Measurements from ENCODE around the gene ADAMTSL2. TPM values are rescaled to one million over a fixed set of nuclear protein-coding genes. Genes with fewer than 3 reads are reported as not detected.
A peak's percentile ranks its signal among the peaks of the same experiment; 100 is the strongest.

Gene ADAMTSL2
- total and polyA plus RNA-seq, 4 experiments from 2014 or later = 0.07 to 0.17 (median 0.09) TPM; not detected in 1

GRCh38 chr9:133584559-133585476 is 50.3 kb downstream of the ADAMTSL2 start:
- no peak for DNase-seq
- CTCF ChIA-PET (ENCODE audit: partially characterized antibody) = interaction anchor here (1.1 kb wide), 1 partner anchor 12 kb away, joined by 3 read pairs; no protein-coding TSS in a partner anchor
- no peaks in the 10 kb centered on the region for H3K36me3 Mint-ChIP-seq
- no peak overlapping the region for H3K4me3 ChIP-seq (ENCODE audit: low read length in 2 of 2)
- peaks cover 23 to 26% of the 10 kb centered on the region in 2 donors for H3K27me3 Mint-ChIP-seq
- H3K4me1 ChIP-seq (ENCODE audit: insufficient read depth, low read length) = no peaks in the 10 kb centered on the region
- intact Hi-C loops (cut with micrococcal nuclease) = no loop called here
- H3K9me3 Mint-ChIP-seq = peaks cover 0 to 2% (median 0%) of the 10 kb centered on the region in 8 donors
- POLR2A ChIA-PET (ENCODE audit: partially characterized antibody) = no interaction called here
- no peak overlapping the region for H3K27ac Mint-ChIP-seq
- peaks cover 7% of the 10 kb centered on the region for H3K27me3 ChIP-seq (ENCODE audit: insufficient read depth, low read length)
- H3K4me1 Mint-ChIP-seq = peaks cover 0 to 6% (median 5%) of the 10 kb centered on the region in 4 donors
- H3K27ac ChIP-seq (ENCODE audit: low read depth, low read length) = no peak overlapping the region
- no peaks in the 10 kb centered on the region for H3K36me3 ChIP-seq (ENCODE audit: insufficient read depth, low read length)
- H3K4me3 Mint-ChIP-seq = no peak overlapping the region
- no peaks in the 10 kb centered on the region for H3K9me3 ChIP-seq (ENCODE audit: control insufficient read depth in 1 of 2, low read length in 2 of 2)

- Mint-ChIP-seq H3K36me3 (no peaks in the 10 kb centered on the region), H3K27me3 (peaks cover 18 to 20% of the 10 kb centered on the region in 2 donors), H3K4me3 (no peak overlapping the region), H3K27ac (no peak overlapping the region), H3K4me1 (peaks cover 0 to 6% (median 3%) of the 10 kb centered on the region in 4 donors), H3K9me3 (peaks cover 0 to 2% (median 0%) of the 10 kb centered on the region in 8 donors)
- CTCF ChIA-PET (ENCODE audit: partially characterized antibody) = interaction anchor here (1.1 kb wide), 1 partner anchor 12 kb away, joined by 3 read pairs; no protein-coding TSS in a partner anchor
- Histone ChIP-seq H3K9me3 (ENCODE audit: control insufficient read depth in 1 of 2, low read length in 2 of 2) (no peaks in the 10 kb centered on the region), H3K27me3 (ENCODE audit: insufficient read depth, low read length) (peaks cover 7% of the 10 kb centered on the region), H3K36me3 (ENCODE audit: insufficient read depth, low read length) (no peaks in the 10 kb centered on the region), H3K4me3 (ENCODE audit: low read length in 2 of 2) (no peak overlapping the region), H3K4me1 (ENCODE audit: insufficient read depth, low read length) (no peaks in the 10 kb centered on the region), H3K27ac (ENCODE audit: low read depth, low read length) (no peak overlapping the region)
- DNase-seq = no peak
- intact Hi-C loops (cut with micrococcal nuclease) = no loop called here
- POLR2A ChIA-PET (ENCODE audit: partially characterized antibody) = no interaction called here
Measured at GRCh38 chr9:133585481-133586351, 51.2 kb downstream of the ADAMTSL2 start.

- ChIA-PET POLR2A (ENCODE audit: partially characterized antibody) (no interaction called here), CTCF (ENCODE audit: partially characterized antibody) (no interaction called here)
- no peaks in the 10 kb centered on the region for H3K36me3 Mint-ChIP-seq
- H3K27me3 ChIP-seq (ENCODE audit: insufficient read depth, low read length) = peaks cover 7% of the 10 kb centered on the region
- peaks cover 0 to 2% (median 0%) of the 10 kb centered on the region in 8 donors for H3K9me3 Mint-ChIP-seq
- no peaks in the 10 kb centered on the region for H3K4me1 ChIP-seq (ENCODE audit: insufficient read depth, low read length)
- H3K4me3 Mint-ChIP-seq = no peak overlapping the region
- H3K27me3 Mint-ChIP-seq = peaks cover 12 to 13% of the 10 kb centered on the region in 2 donors
- H3K36me3 ChIP-seq (ENCODE audit: insufficient read depth, low read length) = no peaks in the 10 kb centered on the region
- no peak overlapping the region for H3K27ac Mint-ChIP-seq
- H3K27ac ChIP-seq (ENCODE audit: low read depth, low read length) = no peak overlapping the region
- no peaks in the 10 kb centered on the region for H3K9me3 ChIP-seq (ENCODE audit: control insufficient read depth in 1 of 2, low read length in 2 of 2)
- H3K4me1 Mint-ChIP-seq = peaks cover 0 to 6% (median 3%) of the 10 kb centered on the region in 4 donors
- H3K4me3 ChIP-seq (ENCODE audit: low read length in 2 of 2) = no peak overlapping the region
- intact Hi-C loops (cut with micrococcal nuclease) = no loop called here
- DNase-seq = no peak
Measured at GRCh38 chr9:133587051-133587450, 52.5 kb downstream of the ADAMTSL2 start.

GRCh38 chr9:133587466-133587865 is 53.0 kb downstream of the ADAMTSL2 start:
- CTCF ChIA-PET (ENCODE audit: partially characterized antibody) = no interaction called here
- H3K4me3 Mint-ChIP-seq = no peak overlapping the region
- intact Hi-C loops (cut with micrococcal nuclease) = no loop called here

GRCh38 chr9:133589454-133590227 is 55.1 kb downstream of the ADAMTSL2 start:
- no peaks in the 10 kb centered on the region for H3K36me3 Mint-ChIP-seq
- Histone ChIP-seq H3K36me3 (ENCODE audit: insufficient read depth, low read length) (no peaks in the 10 kb centered on the region), H3K27me3 (ENCODE audit: insufficient read depth, low read length) (peaks cover 4% of the 10 kb centered on the region), H3K9me3 (ENCODE audit: control insufficient read depth in 1 of 2, low read length in 2 of 2) (no peaks in the 10 kb centered on the region), H3K4me3 (ENCODE audit: low read length in 2 of 2) (no peak overlapping the region), H3K4me1 (ENCODE audit: insufficient read depth, low read length) (no peaks in the 10 kb centered on the region), H3K27ac (ENCODE audit: low read depth, low read length) (no peak overlapping the region)
- H3K27ac Mint-ChIP-seq = no peak overlapping the region
- H3K9me3 Mint-ChIP-seq = peaks cover 0 to 2% (median 0%) of the 10 kb centered on the region in 8 donors
- H3K4me3 Mint-ChIP-seq = no peak overlapping the region
- H3K27me3 Mint-ChIP-seq = peaks cover 2% of the 10 kb centered on the region in 2 donors
- POLR2A ChIA-PET (ENCODE audit: partially characterized antibody) = no interaction called here
- intact Hi-C loops (cut with micrococcal nuclease) = loop anchor here (1.0 to 2.0 kb wide), 2 partner anchors 127 to 137 kb away; no protein-coding TSS in a partner anchor
- CTCF ChIA-PET (ENCODE audit: partially characterized antibody) = interaction anchor here (0.6 to 1.8 kb wide), 11 partner anchors 8 to 153 kb away, joined by 3 to 10 read pairs (median 4); no protein-coding TSS in a partner anchor
- H3K4me1 Mint-ChIP-seq = peaks cover 0 to 2% (median under 1%) of the 10 kb centered on the region in 4 donors
- DNase-seq = peak; percentile 20 to 45 (median 22)

More at GRCh38 chr9:133587466-133587865, 53.0 kb downstream of the ADAMTSL2 start:
- Histone ChIP-seq H3K4me3 (ENCODE audit: low read length in 2 of 2) (no peak overlapping the region), H3K27me3 (ENCODE audit: insufficient read depth, low read length) (peaks cover 7% of the 10 kb centered on the region), H3K27ac (ENCODE audit: low read depth, low read length) (no peak overlapping the region), H3K9me3 (ENCODE audit: control insufficient read depth in 1 of 2, low read length in 2 of 2) (no peaks in the 10 kb centered on the region), H3K4me1 (ENCODE audit: insufficient read depth, low read length) (no peaks in the 10 kb centered on the region), H3K36me3 (ENCODE audit: insufficient read depth, low read length) (no peaks in the 10 kb centered on the region)
- Mint-ChIP-seq H3K4me1 (peaks cover 0 to 6% (median 3%) of the 10 kb centered on the region in 4 donors), H3K27me3 (peaks cover 9 to 11% of the 10 kb centered on the region in 2 donors), H3K36me3 (no peaks in the 10 kb centered on the region), H3K9me3 (peaks cover 0 to 2% (median 0%) of the 10 kb centered on the region in 8 donors), H3K27ac (no peak overlapping the region)
- no peak for DNase-seq
- POLR2A ChIA-PET (ENCODE audit: partially characterized antibody) = no interaction called here

- H3K4me3 Mint-ChIP-seq = no peak overlapping the region
- Histone ChIP-seq H3K36me3 (ENCODE audit: insufficient read depth, low read length) (no peaks in the 10 kb centered on the region), H3K27me3 (ENCODE audit: insufficient read depth, low read length) (no peaks in the 10 kb centered on the region), H3K27ac (ENCODE audit: low read depth, low read length) (no peak overlapping the region), H3K9me3 (ENCODE audit: control insufficient read depth in 1 of 2, low read length in 2 of 2) (no peaks in the 10 kb centered on the region), H3K4me1 (ENCODE audit: insufficient read depth, low read length) (no peaks in the 10 kb centered on the region), H3K4me3 (ENCODE audit: low read length in 2 of 2) (no peak overlapping the region)
- peaks cover 0 to 2% (median 0%) of the 10 kb centered on the region in 4 donors for H3K4me1 Mint-ChIP-seq
- no peak for DNase-seq
- peaks cover 0 to 2% (median 0%) of the 10 kb centered on the region in 8 donors for H3K9me3 Mint-ChIP-seq
- ChIA-PET POLR2A (ENCODE audit: partially characterized antibody) (no interaction called here), CTCF (ENCODE audit: partially characterized antibody) (interaction anchor here (0.6 to 1.8 kb wide), 8 partner anchors 9 to 152 kb away, joined by 3 to 10 read pairs (median 4); no protein-coding TSS in a partner anchor)
- peaks cover 0 to 1% of the 10 kb centered on the region in 2 donors for H3K27me3 Mint-ChIP-seq
- H3K27ac Mint-ChIP-seq = no peak overlapping the region
- intact Hi-C loops (cut with micrococcal nuclease) = no loop called here
- H3K36me3 Mint-ChIP-seq = no peaks in the 10 kb centered on the region
Measured at GRCh38 chr9:133590231-133590855, 55.8 kb downstream of the ADAMTSL2 start.

Data from CD4-positive, alpha-beta memory T cell (primary cell).